ENCODE results near the gene UBE2QL1. TPM values are rescaled to one million over a fixed set of nuclear protein-coding genes. Genes with fewer than 3 reads are reported as not detected.

The UBE2QL1 gene
- total RNA-seq, 1 experiment from 2014 or later, result 0.50 TPM

DNA sequence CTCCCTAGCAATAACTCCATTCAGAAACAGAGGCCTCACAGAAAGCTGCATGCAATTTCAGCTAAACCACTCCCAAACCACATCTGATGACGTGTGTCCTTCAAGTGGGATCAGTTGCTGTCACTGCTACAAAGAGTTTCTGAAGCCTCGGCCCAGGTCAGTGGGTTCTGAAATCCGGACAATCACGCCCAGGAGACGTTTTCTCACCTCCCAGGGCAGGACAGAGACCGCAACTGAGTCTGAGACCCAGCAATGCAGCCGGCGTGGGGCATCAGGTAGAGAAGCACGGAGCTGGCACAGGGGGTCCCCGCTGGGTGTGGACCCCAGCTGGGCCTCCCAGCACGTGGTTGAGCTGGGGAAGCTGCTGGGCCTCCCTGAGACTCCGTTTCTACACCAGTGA, 2.6 kb upstream of the UBE2QL1 start:
- no peak overlapping the region for H3K4me3 Mint-ChIP-seq
- H3K4me1 Mint-ChIP-seq, result peaks cover 19% of the 10 kb centered on the region
- H3K27ac Mint-ChIP-seq, result no peak overlapping the region
- peaks cover 39% of the 10 kb centered on the region for H3K27me3 Mint-ChIP-seq (ENCODE audit: low read depth)
- peaks cover 2% of the 10 kb centered on the region; the same call in 1 of the 2 replicates for H3K36me3 Mint-ChIP-seq
- peaks cover 9% of the 10 kb centered on the region for H3K9me3 Mint-ChIP-seq
- no peak for DNase-seq (ENCODE audit: low spot score)
- TF ChIP-seq, protein P1, sequence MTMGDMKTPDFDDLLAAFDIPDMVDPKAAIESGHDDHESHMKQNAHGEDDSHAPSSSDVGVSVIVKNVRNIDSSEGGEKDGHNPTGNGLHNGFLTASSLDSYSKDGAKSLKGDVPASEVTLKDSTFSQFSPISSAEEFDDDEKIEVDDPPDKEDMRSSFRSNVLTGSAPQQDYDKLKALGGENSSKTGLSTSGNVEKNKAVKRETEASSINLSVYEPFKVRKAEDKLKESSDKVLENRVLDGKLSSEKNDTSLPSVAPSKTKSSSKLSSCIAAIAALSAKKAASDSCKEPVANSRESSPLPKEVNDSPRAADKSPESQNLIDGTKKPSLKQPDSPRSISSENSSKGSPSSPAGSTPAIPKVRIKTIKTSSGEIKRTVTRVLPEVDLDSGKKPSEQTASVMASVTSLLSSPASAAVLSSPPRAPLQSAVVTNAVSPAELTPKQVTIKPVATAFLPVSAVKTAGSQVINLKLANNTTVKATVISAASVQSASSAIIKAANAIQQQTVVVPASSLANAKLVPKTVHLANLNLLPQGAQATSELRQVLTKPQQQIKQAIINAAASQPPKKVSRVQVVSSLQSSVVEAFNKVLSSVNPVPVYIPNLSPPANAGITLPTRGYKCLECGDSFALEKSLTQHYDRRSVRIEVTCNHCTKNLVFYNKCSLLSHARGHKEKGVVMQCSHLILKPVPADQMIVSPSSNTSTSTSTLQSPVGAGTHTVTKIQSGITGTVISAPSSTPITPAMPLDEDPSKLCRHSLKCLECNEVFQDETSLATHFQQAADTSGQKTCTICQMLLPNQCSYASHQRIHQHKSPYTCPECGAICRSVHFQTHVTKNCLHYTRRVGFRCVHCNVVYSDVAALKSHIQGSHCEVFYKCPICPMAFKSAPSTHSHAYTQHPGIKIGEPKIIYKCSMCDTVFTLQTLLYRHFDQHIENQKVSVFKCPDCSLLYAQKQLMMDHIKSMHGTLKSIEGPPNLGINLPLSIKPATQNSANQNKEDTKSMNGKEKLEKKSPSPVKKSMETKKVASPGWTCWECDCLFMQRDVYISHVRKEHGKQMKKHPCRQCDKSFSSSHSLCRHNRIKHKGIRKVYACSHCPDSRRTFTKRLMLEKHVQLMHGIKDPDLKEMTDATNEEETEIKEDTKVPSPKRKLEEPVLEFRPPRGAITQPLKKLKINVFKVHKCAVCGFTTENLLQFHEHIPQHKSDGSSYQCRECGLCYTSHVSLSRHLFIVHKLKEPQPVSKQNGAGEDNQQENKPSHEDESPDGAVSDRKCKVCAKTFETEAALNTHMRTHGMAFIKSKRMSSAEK (CRISPR knock-in tag; IDR thresholded peaks at IDR 0.05; ENCODE audit: borderline replicate concordance), result no peak
- TF ChIP-seq ZMAT4 (CRISPR knock-in tag; IDR thresholded peaks at IDR 0.05) (no peak), CTCF (IDR thresholded peaks at IDR 0.05) (no peak), SP1 (CRISPR knock-in tag; conservative IDR thresholded peaks at IDR 0.05) (no peak), E2F5 (CRISPR knock-in tag; IDR thresholded peaks at IDR 0.05) (no peak), TCF7 (CRISPR knock-in tag; IDR thresholded peaks at IDR 0.05; ENCODE audit: low read depth) (no peak), PRRX2 (CRISPR knock-in tag; IDR thresholded peaks at IDR 0.05) (no peak), MAX (CRISPR knock-in tag; IDR thresholded peaks at IDR 0.05) (no peak), MYBL2 (CRISPR knock-in tag; IDR thresholded peaks at IDR 0.05) (no peak), JAZF1 (CRISPR knock-in tag; IDR thresholded peaks at IDR 0.05) (no peak)
- TF ChIP-seq, protein P2, sequence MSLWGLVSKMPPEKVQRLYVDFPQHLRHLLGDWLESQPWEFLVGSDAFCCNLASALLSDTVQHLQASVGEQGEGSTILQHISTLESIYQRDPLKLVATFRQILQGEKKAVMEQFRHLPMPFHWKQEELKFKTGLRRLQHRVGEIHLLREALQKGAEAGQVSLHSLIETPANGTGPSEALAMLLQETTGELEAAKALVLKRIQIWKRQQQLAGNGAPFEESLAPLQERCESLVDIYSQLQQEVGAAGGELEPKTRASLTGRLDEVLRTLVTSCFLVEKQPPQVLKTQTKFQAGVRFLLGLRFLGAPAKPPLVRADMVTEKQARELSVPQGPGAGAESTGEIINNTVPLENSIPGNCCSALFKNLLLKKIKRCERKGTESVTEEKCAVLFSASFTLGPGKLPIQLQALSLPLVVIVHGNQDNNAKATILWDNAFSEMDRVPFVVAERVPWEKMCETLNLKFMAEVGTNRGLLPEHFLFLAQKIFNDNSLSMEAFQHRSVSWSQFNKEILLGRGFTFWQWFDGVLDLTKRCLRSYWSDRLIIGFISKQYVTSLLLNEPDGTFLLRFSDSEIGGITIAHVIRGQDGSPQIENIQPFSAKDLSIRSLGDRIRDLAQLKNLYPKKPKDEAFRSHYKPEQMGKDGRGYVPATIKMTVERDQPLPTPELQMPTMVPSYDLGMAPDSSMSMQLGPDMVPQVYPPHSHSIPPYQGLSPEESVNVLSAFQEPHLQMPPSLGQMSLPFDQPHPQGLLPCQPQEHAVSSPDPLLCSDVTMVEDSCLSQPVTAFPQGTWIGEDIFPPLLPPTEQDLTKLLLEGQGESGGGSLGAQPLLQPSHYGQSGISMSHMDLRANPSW (CRISPR knock-in tag; conservative IDR thresholded peaks at IDR 0.05; ENCODE audit: low read depth), result no peak
- ATAC-seq, result no peak
- ChIA-PET POLR2A (no interaction called here), CTCF (interaction anchor here (0.7 to 1.2 kb wide), 3 partner anchors 11 to 79 kb away, joined by 3 to 6 read pairs (median 4); no protein-coding TSS in a partner anchor)

- ATAC-seq, result no peak
- H3K4me1 Mint-ChIP-seq, result peaks cover 19% of the 10 kb centered on the region
- H3K4me3 Mint-ChIP-seq, result no peak overlapping the region
- H3K27me3 Mint-ChIP-seq (ENCODE audit: low read depth), result peaks cover 43% of the 10 kb centered on the region
- POLR2A ChIA-PET, result no interaction called here
- CTCF ChIA-PET, result interaction anchor here (0.7 to 1.2 kb wide), 2 partner anchors 11 to 78 kb away, joined by 4 to 6 read pairs; no protein-coding TSS in a partner anchor
- no peaks in the 10 kb centered on the region for H3K36me3 Mint-ChIP-seq
- H3K9me3 Mint-ChIP-seq, result 0 out of 2 replicates have a peak, but pooled peaks cover 2% of the 10 kb centered on the region
- no peak for DNase-seq (ENCODE audit: low spot score)
- TF ChIP-seq JAZF1 (CRISPR knock-in tag; IDR thresholded peaks at IDR 0.05), result no peak
- no peak for TF ChIP-seq ESRRA (CRISPR knock-in tag; IDR thresholded peaks at IDR 0.05; ENCODE audit: borderline replicate concordance)
- no peak for TF ChIP-seq ZNF423 (CRISPR knock-in tag; IDR thresholded peaks at IDR 0.05)
- TF ChIP-seq RORB (CRISPR knock-in tag; IDR thresholded peaks at IDR 0.05), result no peak
- H3K27ac Mint-ChIP-seq, result no peak overlapping the region
Measured at GRCh38 chr5:6446626-6447309, 1.9 kb upstream of the UBE2QL1 start.

All from WTC11 (cell line).